ENCODE results near the gene TOM1L1.

GRCh38 chr17:54898576-54898975 lies 2.1 kb upstream of the TOM1L1 start:
- TF ChIP-seq POLR2A (IDR thresholded peaks at IDR 0.05) (no peak), CTCF (IDR thresholded peaks at IDR 0.05) (no peak)

Data from right lobe of liver (tissue), 4 donors.